Suppressor macrophage treated with lipopolysaccharide for 4 hours (primary cell): ENCODE measurements around the gene CD2BP2.
"Not testable (repeated sequence)": the region's sequence is repeated elsewhere in the genome, so short reads cannot be mapped to it uniquely, and the experiment has no call there.

ENCODE experiments used
- DNase-seq: peaks from one replicate; pipeline ENCODE4 v3.0.0-alpha.2; 2020

Gene CD2BP2

DNA sequence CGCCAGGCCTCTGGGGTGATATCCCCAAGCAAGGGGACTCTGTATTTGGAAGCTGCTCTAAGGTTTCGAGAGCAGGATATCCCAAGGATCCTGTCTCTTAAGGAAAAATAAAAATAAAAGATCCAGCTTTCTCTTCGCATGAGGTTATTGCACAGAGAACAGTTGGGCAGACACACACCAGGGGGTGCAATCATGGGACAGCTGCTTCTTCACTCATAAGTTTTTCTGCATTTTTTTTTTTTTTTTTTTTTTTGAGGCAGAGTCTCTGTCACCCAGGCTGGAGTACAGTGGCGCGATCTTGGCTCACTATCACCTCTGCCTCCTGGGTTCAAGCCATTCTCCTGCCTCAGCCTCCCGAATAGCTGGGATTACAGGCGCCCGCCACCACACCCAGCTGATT, 13.1 kb downstream of the CD2BP2 start:
- not testable (repeated sequence) for DNase-seq

GRCh38 chr16:30340621-30341020, 14.5 kb downstream of the CD2BP2 start:
- DNase-seq, result no peak

DNA sequence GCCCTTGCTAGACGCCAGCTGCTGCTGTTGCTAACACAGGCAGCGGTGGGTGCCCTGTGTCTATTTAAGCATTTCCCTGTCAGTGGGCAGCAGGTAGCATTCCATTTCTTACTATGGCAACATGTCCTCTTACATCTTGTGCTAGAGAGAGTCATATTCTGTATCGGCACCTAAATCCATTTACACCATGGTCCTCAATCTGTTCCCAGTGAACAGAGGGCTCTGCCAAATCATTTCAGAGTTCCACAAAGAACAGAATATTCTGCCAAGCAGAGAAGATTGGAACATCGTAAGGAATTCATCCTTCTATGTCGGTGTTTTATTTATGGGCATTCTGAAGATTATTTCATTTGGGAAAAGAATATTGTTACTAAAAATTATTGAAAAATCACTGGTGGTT, 16.4 kb downstream of the CD2BP2 start:
- not testable (repeated sequence) for DNase-seq

DNA sequence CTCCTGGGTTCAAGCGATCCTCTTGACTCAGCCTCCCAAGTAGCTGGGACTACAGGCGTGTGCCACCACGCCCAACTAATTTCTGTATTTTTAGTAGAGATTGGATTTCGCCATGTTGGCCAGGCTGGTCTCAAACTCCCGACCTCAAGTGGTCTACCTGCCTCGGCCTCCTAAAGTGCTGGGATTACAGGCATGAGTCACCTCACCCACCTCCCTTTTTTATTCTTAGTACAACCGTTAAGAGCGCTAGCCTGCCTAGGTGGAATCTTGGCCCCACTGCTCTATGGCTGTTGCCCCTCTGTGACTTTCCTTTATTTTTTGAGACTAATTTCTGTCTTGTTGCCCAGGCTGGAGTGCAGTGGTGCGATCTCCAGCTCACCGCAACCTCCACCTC, 17.1 kb downstream of the CD2BP2 start:
- DNase-seq, result not testable (repeated sequence)

DNA sequence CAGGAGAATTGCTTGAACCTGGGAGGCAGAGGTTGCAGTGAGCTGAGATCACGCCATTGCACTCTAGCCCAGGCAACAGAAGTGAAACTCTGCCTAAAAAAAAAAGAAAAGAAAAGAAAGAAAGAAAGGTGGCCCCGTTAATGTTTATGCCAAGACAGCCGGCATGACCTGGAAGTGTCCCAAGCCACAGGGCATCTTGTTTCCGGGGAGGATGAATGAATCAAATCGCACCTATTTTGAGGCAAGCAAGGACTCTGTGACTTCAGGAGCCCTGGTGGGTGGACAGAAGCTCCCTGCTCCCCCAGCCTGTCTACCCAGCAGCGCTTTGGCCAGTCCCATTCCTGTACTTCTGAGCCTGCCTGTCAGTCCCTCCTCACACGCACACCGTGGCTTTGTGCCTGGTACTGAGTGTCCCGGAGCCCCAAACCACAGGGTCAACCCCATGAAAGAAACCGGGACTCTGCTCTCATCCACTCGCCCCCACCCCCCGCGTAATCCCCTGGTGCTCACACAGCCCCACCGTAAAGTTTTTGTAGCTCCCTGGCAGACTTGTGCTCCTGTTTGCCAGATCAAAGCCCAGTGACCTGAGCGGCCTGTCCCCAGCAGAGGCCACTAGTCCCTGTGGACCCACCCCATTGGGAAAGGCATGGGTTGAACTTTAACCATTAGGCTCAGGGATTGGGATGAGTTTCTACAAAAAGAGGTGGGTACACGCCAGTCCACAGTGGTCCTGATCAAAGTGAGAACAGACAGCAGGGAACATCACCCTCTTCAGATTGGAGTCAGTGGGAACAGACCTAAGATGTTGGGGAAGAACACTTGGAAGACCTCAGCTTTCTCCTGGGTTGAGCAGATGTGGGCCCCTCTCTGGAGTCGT, 19.3 kb downstream of the CD2BP2 start:
- DNase-seq, result peak; percentile 27

- DNase-seq, result peak; percentile 86
Observed at GRCh38 chr16:30335028-30335597, 20.0 kb downstream of the CD2BP2 start.

- peak; percentile 86 for DNase-seq
Observed at GRCh38 chr16:30334473-30334989, 20.6 kb downstream of the CD2BP2 start.

DNA sequence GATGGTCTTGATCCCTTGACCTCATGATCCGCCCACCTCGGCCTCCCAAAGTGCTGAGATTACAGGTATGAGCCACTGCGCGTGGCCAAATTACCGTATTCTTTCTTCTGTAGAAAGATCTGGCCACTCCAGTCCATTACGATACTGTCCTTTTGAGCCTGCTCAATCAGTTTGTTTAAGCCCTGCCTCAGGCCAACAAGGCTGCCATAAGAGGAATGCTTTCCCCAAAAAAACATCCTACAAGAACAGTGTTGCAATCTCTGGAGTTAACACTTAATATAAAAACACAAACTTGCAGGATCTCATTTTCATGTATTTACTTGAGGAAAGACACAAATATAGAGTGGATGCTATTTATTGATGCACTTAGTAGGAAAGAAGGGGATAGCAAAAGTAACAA, 30.9 kb downstream of the CD2BP2 start:
- not testable (repeated sequence) for DNase-seq

DNA sequence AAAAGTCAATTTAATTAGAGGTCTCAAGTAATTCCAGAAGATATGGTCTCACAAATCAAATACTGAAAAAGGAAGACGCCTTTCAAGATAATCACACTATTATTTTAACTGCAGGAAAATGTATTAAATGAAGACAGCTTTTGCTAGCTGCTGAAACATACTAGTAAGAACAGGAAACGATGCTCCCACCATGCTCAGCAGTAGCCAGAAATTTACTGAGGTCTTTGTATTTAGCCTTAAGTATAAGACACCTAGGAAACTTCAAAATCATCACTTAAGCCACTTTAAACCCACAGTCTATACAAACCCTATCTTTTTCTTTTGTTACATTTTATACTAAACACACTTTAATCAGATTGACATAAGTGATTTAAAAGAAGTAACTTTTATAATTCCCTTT, 36.5 kb downstream of the CD2BP2 start:
- DNase-seq, result not testable (repeated sequence)

DNA sequence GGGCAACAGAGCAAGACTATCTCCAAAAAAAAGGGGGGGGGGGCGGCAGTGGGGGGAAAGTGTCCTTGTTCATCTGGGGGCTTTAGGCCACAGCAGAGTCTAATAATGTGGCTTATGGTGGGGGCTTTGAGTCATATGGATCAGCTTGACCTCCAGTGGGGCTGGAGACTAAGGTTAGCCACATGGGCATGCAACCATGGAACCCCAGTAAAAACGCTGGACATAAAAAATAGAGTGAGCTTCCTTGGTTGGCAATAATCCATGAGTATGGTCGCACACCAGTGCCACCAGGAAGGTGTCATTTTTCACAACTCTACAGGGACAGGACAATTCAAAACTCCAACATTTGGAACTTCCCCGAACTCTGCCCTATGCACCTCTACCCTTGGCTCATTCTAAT, 44.2 kb downstream of the CD2BP2 start:
- not testable (repeated sequence) for DNase-seq

- DNase-seq, result not testable (repeated sequence)
Observed at GRCh38 chr16:30309255-30309654, 45.9 kb downstream of the CD2BP2 start.
